Measurements from ENCODE around the gene FADS3. TPM values are rescaled to one million over a fixed set of nuclear protein-coding genes. Genes with fewer than 3 reads are reported as not detected.
A peak's percentile ranks its signal among the peaks of the same experiment; 100 is the strongest.

The FADS3 gene
- total and polyA plus RNA-seq, 2 of the 4 experiments (the other 2 are of a cell fraction): 54.5 to 110 TPM

GRCh38 chr11:61874853-61875252 is 16.5 kb downstream of the FADS3 start:
- H4K91ac ChIP-seq (ENCODE audit: insufficient read depth, low read depth, low read length): no peak overlapping the region
- no peak for ATAC-seq (ENCODE audit: low read depth)
- H3K4me1 ChIP-seq (ENCODE audit: control insufficient read depth, insufficient read depth, low read length): peaks cover 2% of the 10 kb centered on the region
- no CpG with 5 or more reads among the region's 3 CpGs for WGBS, 2 experiments (ENCODE audit: extremely low coverage in 2 of 2, insufficient read length in 1 of 2)
- ChIA-PET CTCF (interaction anchor here (0.9 to 1.0 kb wide), 2 partner anchors 49 to 78 kb away, joined by 3 read pairs; no protein-coding TSS in a partner anchor), POLR2A (ENCODE audit: unreplicated experiment) (interaction anchor here (0.6 kb wide), 1 partner anchor 231 kb away, joined by 4 read pairs; no protein-coding TSS in a partner anchor)
- no peak overlapping the region for H2BK20ac ChIP-seq (ENCODE audit: low read depth, low read length)
- no peak overlapping the region for H3K4me3 ChIP-seq (ENCODE audit: insufficient read depth, low read depth, low read length)
- no peak overlapping the region for H3K4ac ChIP-seq (ENCODE audit: low read depth, low read length)
- no peak for DNase-seq
- no peak overlapping the region for H3K4me2 ChIP-seq (ENCODE audit: low read depth, low read length)
- no peak overlapping the region for H3K27ac ChIP-seq (ENCODE audit: insufficient read depth, low read length)
- 0 out of 2 replicates have a peak, but pooled peaks cover 5% of the 10 kb centered on the region for H3K9me1 ChIP-seq (ENCODE audit: insufficient read depth, low read length)
- no peak overlapping the region for H2BK15ac ChIP-seq (ENCODE audit: low read depth, low read length)
- dilution Hi-C loops (cut with HindIII; ENCODE audit: low sequenced_read_pairs, unreplicated experiment): no loop called here
- no peak overlapping the region for H3K23ac ChIP-seq (ENCODE audit: low read depth, low read length)
- in situ Hi-C loops (cut with MboI; ENCODE audit: low sequenced_read_pairs): loop anchor here (25.0 kb wide), 1 partner anchor 437 kb away; no protein-coding TSS in a partner anchor
- H3K36me3 ChIP-seq (ENCODE audit: control insufficient read depth, insufficient read depth, low read length): peaks cover 26% of the 10 kb centered on the region
- H3K56ac ChIP-seq (ENCODE audit: extremely low read depth, insufficient read depth, low read length): no peak overlapping the region
- H4K20me1 ChIP-seq (ENCODE audit: insufficient read depth, low read length): peaks cover under 1% of the 10 kb centered on the region; the same call in 1 of the 2 replicates
- no peaks in the 10 kb centered on the region for H3K9me3 ChIP-seq (ENCODE audit: control insufficient read depth, insufficient read depth, low read length)
- 0 out of 4 replicates have a peak, but pooled peaks cover 0 to 2% of the 10 kb centered on the region in 2 experiments for H3K79me1 ChIP-seq (ENCODE audit: low read depth in 1 of 2, low read length in 2 of 2)
- peak overlapping the region; percentile 50 for H2AK9ac ChIP-seq (replicated peaks; ENCODE audit: low read depth, low read length, poor library complexity)
- H3K9ac ChIP-seq (ENCODE audit: low read depth, low read length): no peak overlapping the region
- no peak overlapping the region for H3K14ac ChIP-seq (replicated peaks; ENCODE audit: low read depth, low read length)
- H4K8ac ChIP-seq (ENCODE audit: low read depth in 2 of 2, low read length in 2 of 2): no peak overlapping the region
- no peak overlapping the region for H4K5ac ChIP-seq (ENCODE audit: low read depth, low read length)
- no peak overlapping the region for H2BK120ac ChIP-seq (ENCODE audit: low read depth, low read length)
- no TSS peak for BruUV-seq (replicated peaks)
- H2AK5ac ChIP-seq (ENCODE audit: low read depth, low read length): no peak overlapping the region
- no peak overlapping the region for H3K18ac ChIP-seq (ENCODE audit: low read depth, low read length)
- H2AFZ ChIP-seq (replicated peaks; ENCODE audit: low read length, poor library complexity): no peak overlapping the region
- TF ChIP-seq POLR2A (IDR thresholded peaks at IDR 0.05; ENCODE audit: low read depth, low read length) (no peak), NFE2L2 (IDR thresholded peaks at IDR 0.05; ENCODE audit: low read depth, low read length) (no peak), CEBPB (IDR thresholded peaks at IDR 0.05; ENCODE audit: low read depth, low read length) (no peak), RFX5 (IDR thresholded peaks at IDR 0.05; ENCODE audit: low read depth, low read length) (no peak), MXI1 (IDR thresholded peaks at IDR 0.05; ENCODE audit: borderline replicate concordance, low read depth, low read length) (no peak), ELK1 (IDR thresholded peaks at IDR 0.05; ENCODE audit: borderline replicate concordance, low read depth, low read length) (no peak), BHLHE40 (IDR thresholded peaks at IDR 0.05; ENCODE audit: low read depth, low read length) (no peak), USF2 (IDR thresholded peaks at IDR 0.05; ENCODE audit: low read depth, low read length) (no peak), MAFK (IDR thresholded peaks at IDR 0.05; ENCODE audit: low read depth, low read length) (no peak), CTCF (conservative IDR thresholded peaks at IDR 0.05; ENCODE audit: low read depth, low read length) (no peak), MAZ (IDR thresholded peaks at IDR 0.05; ENCODE audit: borderline replicate concordance, low read depth, low read length) (no peak), SMC3 (IDR thresholded peaks at IDR 0.05; ENCODE audit: low read depth, low read length) (no peak), RAD21 (IDR thresholded peaks at IDR 0.05; ENCODE audit: low read length) (no peak), FOS (IDR thresholded peaks at IDR 0.05; ENCODE audit: low read depth, low read length) (no peak)
- intact Hi-C loops (cut with micrococcal nuclease): loop anchor here (5.0 kb wide), 1 partner anchor 502 kb away; no protein-coding TSS in a partner anchor
- H3K27me3 ChIP-seq (ENCODE audit: control insufficient read depth, insufficient read depth, low read length): no peaks in the 10 kb centered on the region
- no peak overlapping the region for H2BK5ac ChIP-seq (ENCODE audit: low read depth, low read length, poor library complexity, severe bottlenecking)
